Heart left ventricle (tissue), 13 donors: ENCODE results near the gene ZNF367.

ENCODE experiments used
- POLR2A ChIP-seq, 2 donors: fragments of 450-650 bp; IDR thresholded peaks; one replicate each; pipeline ENCODE4 v1.6.1; 2017; ENCODE audit warnings: antibody characterized with exemption in 2 of 2, mild to moderate bottlenecking in 2 of 2, moderate library complexity in 2 of 2
- TF ChIP-seq, protein P1 (sequence below), 12 donors: fragments of 200-600 bp; sonication (generic) in 4 of 12; IDR thresholded peaks; one replicate each; pipeline versions ENCODE4 v1.5.0 to v1.8.0; 2018 to 2022; ENCODE audit warnings: antibody characterized with exemption in 12 of 12, mild to moderate bottlenecking in 5 of 12
- donor health status: ischemic (EF 13 %, LVEDD 7.1; RV severe dilation, severe dysfunction).
- donor health status: DM: no; HTN: yes; CAD: no.
- donor health status: DM: no; HTN: no; CAD: no.
- donor health status: ischemic (EF 25% LVEDD 6.9; RV normal size, moderate dysfunction).
- donor health status: ischemic (EF 25% LVEDD 5.7; RV mildly dilated, moderate dysfunction).
- donor health status: ischemic (EF 35%, LVEDD 5.7; RV mildly dilated, moderate dysfunction).
- donor health status: nonischemic (EF 11% LVEDD 7.7; RV severe dilation, severe dysfunction).
- donor health status: DM: yes; HTN: yes; CAD: no.
- donor health status: PGD.
- donor health status: ischemic (EF 29% LVEDD 5.4; RV normal size, mild dysfunction).
- donor health status: nonischemic (EF 23%, LVEDD 6.1; RV moderate dilation, normal function).

DNA sequence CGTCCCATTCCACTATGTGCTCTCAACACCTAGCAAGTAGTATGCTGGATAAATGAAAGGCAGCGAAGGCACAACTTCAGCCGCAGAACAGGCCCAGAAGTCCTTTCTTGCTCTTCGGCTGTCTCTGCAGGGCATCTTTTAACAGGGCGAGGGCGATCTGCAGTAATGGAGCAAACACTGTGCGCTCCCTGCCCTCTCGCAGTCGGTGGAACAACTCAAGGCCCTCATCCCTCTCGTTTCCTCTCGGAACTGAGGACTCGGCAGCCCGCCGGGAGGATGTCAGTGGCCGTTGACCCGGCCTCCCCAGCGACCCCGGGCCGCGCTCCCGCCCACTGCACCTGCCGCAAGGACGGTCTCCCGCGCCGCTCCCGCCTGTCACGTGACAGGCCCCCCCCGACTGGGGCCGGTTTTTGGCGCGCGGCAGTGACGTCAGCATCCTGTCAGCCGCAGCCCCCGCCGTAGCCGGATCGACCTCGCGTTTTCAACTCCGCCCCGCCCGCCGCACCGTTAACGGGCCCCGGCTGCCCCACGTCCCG is 1.1 kb downstream of the ZNF367 start:
- TF ChIP-seq, protein P1, sequence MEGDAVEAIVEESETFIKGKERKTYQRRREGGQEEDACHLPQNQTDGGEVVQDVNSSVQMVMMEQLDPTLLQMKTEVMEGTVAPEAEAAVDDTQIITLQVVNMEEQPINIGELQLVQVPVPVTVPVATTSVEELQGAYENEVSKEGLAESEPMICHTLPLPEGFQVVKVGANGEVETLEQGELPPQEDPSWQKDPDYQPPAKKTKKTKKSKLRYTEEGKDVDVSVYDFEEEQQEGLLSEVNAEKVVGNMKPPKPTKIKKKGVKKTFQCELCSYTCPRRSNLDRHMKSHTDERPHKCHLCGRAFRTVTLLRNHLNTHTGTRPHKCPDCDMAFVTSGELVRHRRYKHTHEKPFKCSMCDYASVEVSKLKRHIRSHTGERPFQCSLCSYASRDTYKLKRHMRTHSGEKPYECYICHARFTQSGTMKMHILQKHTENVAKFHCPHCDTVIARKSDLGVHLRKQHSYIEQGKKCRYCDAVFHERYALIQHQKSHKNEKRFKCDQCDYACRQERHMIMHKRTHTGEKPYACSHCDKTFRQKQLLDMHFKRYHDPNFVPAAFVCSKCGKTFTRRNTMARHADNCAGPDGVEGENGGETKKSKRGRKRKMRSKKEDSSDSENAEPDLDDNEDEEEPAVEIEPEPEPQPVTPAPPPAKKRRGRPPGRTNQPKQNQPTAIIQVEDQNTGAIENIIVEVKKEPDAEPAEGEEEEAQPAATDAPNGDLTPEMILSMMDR (IDR thresholded peaks at IDR 0.05): peak in 4 of 12 donors; percentile 27 to 44 (median 31)
- peak in 1 of 2 donors; percentile 63 for TF ChIP-seq POLR2A (IDR thresholded peaks at IDR 0.05)
